Astrocyte (in vitro differentiated cells and primary cell): ENCODE measurements around the gene TLX1.

Experiments
- EZH2 ChIP-seq: IDR thresholded peaks from 2 replicates; pipeline ENCODE4 v1.6.1; 2012; ENCODE audit warnings: mild to moderate bottlenecking, low read length, inconsistent platforms; ENCODE audit not compliant: insufficient read depth
- TF ChIP-seq, protein P1 (sequence below): IDR thresholded peaks from 2 replicates; pipeline ENCODE4 v1.5.1; 2011; ENCODE audit warnings: low read depth, mild to moderate bottlenecking, inconsistent platforms, low read length, moderate library complexity; ENCODE audit not compliant: insufficient read depth

DNA sequence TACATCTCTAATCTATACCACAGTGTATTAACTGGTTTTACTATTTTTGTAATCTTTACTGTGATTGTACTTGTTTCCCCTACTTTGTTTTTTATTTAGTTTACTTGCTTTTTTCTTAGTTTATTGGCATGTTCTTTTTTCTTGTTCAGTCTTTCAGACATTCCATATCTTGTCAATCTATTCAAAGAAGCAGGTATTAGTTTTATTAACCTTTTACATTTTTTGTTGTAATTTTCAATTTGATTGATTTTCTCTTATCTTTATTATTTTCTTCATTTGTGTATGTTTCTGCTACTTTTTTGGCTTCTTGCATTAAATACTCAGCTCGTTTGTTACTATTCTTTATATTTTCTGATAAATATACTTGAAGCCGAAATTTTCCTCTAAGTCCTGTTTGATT is 41.6 kb downstream of the TLX1 start:
- no peak for TF ChIP-seq EZH2
- TF ChIP-seq, protein P1, sequence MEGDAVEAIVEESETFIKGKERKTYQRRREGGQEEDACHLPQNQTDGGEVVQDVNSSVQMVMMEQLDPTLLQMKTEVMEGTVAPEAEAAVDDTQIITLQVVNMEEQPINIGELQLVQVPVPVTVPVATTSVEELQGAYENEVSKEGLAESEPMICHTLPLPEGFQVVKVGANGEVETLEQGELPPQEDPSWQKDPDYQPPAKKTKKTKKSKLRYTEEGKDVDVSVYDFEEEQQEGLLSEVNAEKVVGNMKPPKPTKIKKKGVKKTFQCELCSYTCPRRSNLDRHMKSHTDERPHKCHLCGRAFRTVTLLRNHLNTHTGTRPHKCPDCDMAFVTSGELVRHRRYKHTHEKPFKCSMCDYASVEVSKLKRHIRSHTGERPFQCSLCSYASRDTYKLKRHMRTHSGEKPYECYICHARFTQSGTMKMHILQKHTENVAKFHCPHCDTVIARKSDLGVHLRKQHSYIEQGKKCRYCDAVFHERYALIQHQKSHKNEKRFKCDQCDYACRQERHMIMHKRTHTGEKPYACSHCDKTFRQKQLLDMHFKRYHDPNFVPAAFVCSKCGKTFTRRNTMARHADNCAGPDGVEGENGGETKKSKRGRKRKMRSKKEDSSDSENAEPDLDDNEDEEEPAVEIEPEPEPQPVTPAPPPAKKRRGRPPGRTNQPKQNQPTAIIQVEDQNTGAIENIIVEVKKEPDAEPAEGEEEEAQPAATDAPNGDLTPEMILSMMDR = no peak
